SK-MEL-5 (cell line): ENCODE results near the gene PNKP. TPM values are rescaled to one million over a fixed set of nuclear protein-coding genes. Genes with fewer than 3 reads are reported as not detected.
"Not testable (repeated sequence)": the region's sequence is repeated elsewhere in the genome, so short reads cannot be mapped to it uniquely, and the experiment has no call there.

ENCODE experiments used
- DNase-seq: peaks from one replicate; pipeline ENCODE4 v3.0.0-alpha.2; 2016; ENCODE audit warnings: low read depth, low spot score
- in situ Hi-C: cut with HindIII; loops from 2 replicates; pipeline ENCODE4 v1.10.0; 2016; ENCODE audit warnings: low sequenced_read_pairs, high pct_unique_total_duplicates, low pct_unique_long_range_greater_than_20kb
- total RNA-seq: library from RNA; depleted of rRNA; stranded (reverse); fragments of >200 nt; shearing (Covaris generic); gene quantifications from 2 replicates; pipeline ENCODE4 v1.2.3, GENCODE V29; 2014

PNKP gene
- total RNA-seq, 1 experiment from 2014 or later: 33.8 TPM

- in situ Hi-C loops: no loop called here
Measured at GRCh38 chr19:49839713-49840112, 27.7 kb downstream of the PNKP start.

DNA sequence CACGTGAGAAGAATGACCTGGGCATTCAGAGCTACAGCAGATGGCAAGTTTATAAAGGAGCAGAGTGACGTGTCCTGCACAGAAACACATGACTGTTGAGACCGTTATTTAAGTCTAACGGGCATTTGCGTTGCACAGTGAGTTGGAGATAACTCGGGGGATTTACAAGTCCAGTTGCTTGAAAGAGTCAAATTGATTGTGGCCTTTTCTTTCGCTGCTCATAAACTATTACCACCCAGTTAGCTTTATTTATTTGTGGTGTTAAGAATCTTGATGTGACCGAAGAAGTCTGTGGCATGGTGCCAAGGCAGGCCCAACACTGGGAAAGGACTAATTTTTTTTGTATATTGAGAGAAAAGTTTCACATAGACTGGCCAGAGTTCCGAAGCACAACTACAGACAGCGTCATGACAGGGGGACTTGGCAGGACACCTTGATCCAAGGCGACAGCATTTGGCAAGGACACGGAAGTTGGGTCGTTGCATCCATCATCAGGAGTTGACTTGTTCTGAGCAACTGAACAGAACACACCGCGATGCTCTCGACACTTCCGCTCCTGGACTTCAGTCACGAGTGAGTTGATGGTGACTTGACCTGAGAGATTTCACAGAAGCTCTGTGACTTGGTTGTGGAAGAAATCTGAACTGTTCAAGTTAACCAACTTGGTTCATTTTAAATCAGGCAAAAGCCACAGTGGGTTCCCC is 28.3 kb downstream of the PNKP start:
- DNase-seq: no peak
- in situ Hi-C loops: no loop called here

More at GRCh38 chr19:49839713-49840112, 27.7 kb downstream of the PNKP start:
- DNase-seq: no peak

GRCh38 chr19:49837425-49837824 is 30.0 kb downstream of the PNKP start:
- DNase-seq: no peak
- in situ Hi-C loops: no loop called here

DNA sequence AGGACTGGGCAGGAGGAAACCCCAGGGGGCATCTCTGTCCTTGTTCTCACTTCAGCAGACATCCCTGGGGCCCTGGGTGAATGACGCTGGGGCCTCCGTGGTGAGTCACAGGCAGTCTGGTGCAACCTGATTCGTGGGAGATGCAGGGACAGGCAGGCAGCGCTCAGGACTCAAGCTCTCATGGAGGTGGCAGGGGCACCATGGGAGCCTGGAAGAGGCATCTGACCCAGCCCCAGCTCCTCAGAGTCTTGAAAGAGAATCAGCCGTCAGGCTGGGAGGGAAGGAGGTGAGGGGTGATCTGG is 30.4 kb downstream of the PNKP start:
- in situ Hi-C loops: no loop called here
- DNase-seq: no peak

DNA sequence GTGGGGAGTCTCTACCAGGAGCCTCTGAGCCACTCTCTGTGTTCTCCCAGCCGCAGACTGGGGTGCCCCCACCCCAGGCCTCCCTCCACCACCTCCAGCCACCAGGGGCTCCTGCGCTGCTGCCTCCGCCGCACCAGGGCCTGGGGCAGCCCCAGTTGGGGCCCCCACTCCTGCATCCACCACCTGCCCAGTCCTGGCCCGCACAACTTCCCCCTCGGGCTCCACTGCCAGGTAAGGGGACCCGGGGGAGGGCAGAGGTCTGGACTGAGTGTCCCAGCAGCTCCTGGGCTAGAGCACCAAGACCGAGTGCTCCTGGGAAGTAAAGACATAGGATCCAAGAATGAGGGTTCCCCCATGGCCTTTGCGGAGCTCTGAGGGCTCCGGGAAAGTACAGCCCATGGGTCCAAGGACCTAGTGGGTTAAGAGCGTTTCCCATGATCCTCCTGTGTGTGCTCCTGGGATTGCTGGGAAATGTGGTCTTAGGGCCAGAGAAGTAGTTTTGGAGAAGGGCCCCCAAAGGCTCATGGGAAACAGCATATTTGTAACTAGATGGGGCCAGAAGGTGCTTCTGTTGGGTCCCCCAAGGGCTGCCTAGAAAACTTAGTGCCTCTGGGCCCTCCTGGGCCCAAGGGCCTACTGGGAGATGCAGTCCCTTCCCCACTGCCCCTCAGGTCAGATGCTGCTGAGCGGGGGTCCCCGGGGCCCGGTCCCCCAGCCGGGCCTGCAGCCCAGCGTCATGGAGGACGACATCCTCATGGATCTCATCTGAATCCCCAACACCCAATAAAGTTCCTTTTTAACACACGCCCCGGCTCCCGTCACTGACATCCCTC is 31.0 kb downstream of the PNKP start:
- DNase-seq: no peak
- in situ Hi-C loops: no loop called here

DNA sequence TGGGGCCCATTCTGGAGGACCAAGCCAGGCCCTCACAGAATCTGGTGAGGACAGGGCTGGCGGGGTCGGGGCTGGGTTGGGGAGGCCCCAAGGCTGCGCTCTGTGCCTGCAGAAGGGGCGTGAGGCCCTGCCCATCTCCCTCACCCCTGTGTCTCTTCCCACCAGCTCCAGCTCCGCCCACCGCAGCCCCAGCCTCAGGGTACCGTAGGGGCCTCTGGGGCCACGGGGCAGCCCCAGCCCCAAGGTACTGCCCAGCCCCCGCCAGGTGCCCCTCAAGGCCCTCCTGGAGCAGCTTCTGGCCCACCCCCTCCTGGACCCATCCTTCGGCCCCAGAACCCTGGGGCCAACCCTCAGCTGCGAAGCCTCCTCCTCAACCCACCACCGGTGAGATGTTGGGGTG is 31.8 kb downstream of the PNKP start:
- in situ Hi-C loops: no loop called here
- no peak for DNase-seq

GRCh38 chr19:49833599-49833998 is 33.8 kb downstream of the PNKP start:
- DNase-seq: no peak
- in situ Hi-C loops: no loop called here

DNA sequence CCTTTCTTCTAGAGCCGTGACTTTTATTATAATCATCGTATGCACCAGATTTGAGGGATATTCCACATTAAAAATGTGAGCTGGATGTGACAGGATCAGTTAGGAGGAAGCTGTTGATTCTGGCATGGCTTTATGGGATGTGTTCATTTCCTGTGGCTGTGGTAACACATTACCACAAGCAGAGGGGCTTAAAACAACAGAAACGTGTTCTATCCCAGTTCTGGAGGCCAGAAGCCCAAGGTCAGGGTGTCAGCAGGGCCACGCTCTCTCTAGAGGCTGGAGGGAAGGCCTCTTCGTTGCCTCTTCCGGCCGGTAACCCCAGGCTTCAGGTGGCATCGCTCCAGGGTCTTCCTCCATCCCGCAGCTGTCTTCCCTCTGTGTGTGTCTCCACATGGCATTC is 34.8 kb downstream of the PNKP start:
- in situ Hi-C loops: no loop called here
- DNase-seq: no peak

DNA sequence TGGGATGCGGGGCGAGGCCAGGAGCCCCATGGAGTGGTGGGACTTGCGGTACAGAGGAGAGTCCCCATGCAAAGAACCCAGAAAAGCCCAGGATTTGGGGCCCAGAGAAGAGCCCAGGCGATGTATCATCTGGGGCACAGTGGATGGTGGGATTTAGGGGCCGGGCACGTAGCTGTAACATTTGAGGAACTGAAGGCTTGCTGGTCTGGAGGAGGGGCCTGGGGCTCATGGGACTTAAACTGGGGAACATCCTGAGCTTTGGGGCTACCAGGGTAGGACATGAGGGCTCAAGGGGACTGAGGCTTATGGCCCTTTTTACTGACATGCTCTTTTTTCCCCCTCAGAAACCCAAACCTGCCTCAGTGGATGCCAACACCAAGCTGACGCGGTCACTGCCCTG is 35.8 kb downstream of the PNKP start:
- DNase-seq: no peak
- in situ Hi-C loops: no loop called here

- in situ Hi-C loops: no loop called here
- no peak for DNase-seq
Measured at GRCh38 chr19:49830766-49831165, 36.6 kb downstream of the PNKP start.

GRCh38 chr19:49829721-49830120 is 37.7 kb downstream of the PNKP start:
- in situ Hi-C loops: no loop called here
- no peak for DNase-seq

DNA sequence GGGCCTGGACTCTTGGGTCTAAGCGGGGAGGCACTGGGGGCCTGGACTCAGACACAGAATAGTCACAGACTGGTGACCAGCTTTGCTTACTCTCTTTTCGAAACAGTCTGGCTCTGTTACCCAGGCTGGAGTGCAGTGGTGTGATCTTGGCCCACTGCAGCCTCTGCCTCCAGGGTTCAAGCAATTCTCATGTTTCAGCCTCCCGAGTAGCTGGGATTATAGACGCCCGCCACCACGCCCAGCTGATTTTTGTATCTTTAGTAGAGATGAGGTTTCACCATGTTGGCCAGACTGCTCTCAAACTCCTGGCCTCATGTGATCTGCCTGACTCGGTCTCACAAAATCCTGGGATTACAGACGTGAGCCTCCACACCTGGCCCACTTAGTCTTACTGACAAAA is 38.2 kb downstream of the PNKP start:
- DNase-seq: no peak
- in situ Hi-C loops: no loop called here

DNA sequence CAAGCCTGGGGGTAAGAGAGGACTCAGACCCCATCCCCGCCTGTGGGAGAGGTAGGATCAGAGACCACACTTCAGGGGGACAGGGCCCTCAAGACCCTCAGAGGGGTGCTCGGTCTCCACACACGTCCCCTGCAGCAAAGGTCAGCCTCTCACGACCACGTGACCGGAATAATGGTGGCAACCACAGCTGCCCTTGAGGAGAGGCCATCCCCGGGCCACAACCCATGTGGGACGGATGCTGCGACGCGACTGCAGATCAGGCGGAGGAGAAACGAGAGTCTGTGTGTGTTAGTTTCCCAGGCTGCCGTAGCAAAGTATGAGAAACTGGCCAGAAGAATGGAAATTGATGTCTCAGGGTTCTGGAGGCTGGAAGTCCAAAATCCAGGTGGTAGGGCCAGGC is 40.3 kb downstream of the PNKP start:
- in situ Hi-C loops: no loop called here
- no peak for DNase-seq

GRCh38 chr19:49824662-49825061 is 42.7 kb downstream of the PNKP start:
- in situ Hi-C loops: no loop called here
- DNase-seq: no peak

DNA sequence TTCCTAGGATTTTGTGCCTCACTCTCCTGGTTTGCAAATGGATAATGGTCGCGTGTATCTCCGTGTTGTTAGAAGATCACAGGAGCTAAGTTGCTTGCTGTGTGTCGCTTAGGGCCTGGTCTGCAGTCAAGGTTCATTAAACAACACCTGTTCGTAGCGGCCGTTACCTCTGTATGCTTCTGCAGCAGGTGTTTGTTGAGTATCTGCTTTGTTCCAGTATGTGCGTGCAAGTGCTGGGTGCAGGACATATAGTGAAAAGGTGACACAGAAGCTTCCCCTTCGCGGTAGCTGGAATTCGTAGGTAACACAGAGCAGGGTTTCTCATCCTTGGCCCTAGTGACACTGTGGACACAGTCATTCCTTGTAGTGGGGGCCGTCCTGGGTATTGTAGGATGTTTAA is 43.9 kb downstream of the PNKP start:
- no peak for DNase-seq
- in situ Hi-C loops: no loop called here

DNA sequence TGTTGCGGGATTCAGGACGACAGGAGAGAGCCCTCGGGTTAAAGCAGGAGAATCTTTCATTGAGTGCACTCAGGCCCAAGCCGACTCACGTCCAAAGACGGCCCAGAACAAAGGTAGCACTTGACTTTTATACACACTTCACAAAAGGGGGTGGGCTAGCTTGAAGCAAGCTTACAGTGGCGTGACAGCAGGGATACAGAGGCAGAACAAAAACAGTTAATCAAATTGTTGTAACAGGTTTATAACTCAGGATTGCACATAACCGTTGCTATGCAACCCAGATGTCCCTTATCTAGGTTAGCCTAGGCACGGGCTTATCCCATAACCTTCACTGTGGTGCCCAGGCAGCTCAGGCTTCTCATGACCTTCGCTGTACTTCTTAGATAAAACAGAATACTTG is 47.3 kb downstream of the PNKP start:
- in situ Hi-C loops: no loop called here
- no peak for DNase-seq

DNA sequence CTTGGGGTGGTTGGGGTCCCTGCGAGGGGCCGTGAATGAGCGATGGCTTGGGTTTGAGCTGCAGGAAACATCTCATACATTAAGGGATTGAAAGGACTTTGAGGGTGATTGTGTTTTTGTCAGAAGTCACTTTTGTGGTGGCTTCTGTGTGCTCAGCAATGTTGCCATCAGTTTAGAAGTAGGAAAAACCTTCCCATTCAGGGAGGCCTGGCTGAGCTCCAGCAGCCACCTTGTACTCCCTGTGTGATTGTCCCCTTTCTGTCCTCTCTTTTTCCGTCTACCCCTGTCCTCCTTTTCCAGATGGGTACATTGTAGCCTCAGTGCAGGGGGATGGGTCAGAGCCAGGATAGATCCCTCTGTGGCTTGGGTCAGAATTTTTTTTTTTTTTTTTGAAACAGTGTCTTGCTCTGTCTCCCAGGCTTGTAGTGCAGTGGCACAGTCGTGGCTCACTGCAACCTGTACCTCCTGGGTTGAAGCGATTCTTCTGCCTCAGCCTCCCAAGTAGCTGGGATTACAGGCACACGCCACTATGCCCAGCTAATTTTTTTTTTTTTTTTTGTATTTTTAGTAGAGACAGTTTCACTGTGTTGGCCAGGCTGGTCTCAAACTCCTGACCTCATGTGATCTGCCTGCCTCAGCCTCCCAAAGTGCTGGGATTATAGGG is 47.8 kb downstream of the PNKP start:
- in situ Hi-C loops, DNase-seq: not testable (repeated sequence)

DNA sequence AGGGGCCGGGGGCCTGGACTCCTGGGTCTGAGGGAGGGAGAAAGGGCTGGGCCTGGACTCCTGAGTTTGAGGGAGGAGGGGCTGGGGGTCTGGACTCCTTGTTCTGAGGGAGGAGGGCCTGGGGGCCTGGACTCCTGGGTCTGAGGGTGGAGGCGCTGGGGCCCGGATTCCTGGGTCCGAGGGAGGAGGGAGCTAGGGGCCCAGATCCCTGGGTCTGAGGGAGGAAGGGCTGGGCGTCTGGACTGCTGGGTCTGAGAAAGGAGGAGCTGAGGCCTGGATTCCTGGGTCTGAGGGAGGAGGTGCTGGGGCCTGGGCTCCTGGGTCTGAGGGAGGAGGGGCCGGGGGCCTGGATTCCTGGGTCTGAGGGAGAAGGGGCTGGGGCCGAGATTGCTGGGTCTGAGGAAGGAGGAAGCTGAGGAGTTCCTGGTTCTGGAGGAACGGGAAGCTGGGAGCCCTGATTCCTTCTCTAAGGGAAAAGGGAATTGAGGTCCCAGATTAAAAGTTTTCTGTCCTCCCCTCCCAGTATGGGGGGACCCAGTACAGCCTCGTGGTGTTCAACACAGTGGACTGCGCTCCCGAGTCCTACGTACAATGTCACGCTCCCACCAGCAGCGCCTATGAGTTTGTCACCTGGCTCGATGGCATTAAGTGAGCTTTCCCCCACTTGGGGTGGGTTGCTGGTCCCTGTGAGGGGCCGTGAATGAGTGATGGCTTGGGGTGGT is 48.6 kb downstream of the PNKP start:
- in situ Hi-C loops: no loop called here
- no peak for DNase-seq
